ENCODE results near the gene FUT8.

DNA sequence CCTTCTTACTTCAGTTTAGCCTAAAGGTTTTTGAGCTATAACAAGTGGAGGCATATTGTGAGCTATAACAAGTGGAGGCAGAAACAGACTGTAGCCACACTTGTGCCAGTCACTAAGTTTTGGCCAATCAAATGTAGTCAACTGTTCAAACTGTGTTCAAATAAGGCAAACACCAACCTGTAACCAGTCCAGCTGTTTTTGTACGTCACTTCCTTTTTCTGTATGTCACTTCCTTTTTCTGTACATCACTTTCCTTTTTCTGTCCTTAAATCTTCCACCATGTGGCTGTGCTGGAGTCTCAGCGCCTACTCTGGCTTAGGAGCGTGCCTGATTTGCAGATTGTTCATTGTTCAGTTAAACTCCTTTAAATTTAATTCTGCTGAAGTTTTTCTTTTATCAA, 79.7 kb downstream of the FUT8 start:
- no peak for TF ChIP-seq POLR2A (IDR thresholded peaks at IDR 0.05)
- TF ChIP-seq, protein P1, sequence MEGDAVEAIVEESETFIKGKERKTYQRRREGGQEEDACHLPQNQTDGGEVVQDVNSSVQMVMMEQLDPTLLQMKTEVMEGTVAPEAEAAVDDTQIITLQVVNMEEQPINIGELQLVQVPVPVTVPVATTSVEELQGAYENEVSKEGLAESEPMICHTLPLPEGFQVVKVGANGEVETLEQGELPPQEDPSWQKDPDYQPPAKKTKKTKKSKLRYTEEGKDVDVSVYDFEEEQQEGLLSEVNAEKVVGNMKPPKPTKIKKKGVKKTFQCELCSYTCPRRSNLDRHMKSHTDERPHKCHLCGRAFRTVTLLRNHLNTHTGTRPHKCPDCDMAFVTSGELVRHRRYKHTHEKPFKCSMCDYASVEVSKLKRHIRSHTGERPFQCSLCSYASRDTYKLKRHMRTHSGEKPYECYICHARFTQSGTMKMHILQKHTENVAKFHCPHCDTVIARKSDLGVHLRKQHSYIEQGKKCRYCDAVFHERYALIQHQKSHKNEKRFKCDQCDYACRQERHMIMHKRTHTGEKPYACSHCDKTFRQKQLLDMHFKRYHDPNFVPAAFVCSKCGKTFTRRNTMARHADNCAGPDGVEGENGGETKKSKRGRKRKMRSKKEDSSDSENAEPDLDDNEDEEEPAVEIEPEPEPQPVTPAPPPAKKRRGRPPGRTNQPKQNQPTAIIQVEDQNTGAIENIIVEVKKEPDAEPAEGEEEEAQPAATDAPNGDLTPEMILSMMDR (IDR thresholded peaks at IDR 0.05), result no peak
- TF ChIP-seq EP300 (IDR thresholded peaks at IDR 0.05), result no peak

All from suprapubic skin (tissue), 3 donors.